Nephron (organoid): ENCODE results near the gene DOCK9.

Experiments used
- H3K27ac Mint-ChIP-seq, 3 experiments: 2 replicates each; pipeline ENCODE4 v1.8.0; 2020; ENCODE audit warnings: mixed read lengths in 3 of 3, mild to moderate bottlenecking in 2 of 3, moderate library complexity in 1 of 3
- H3K27me3 Mint-ChIP-seq: 2 replicates; pipeline ENCODE4 v1.8.0; 2021; ENCODE audit warnings: low read depth, mild to moderate bottlenecking, moderate library complexity, mixed read lengths
- H3K36me3 Mint-ChIP-seq: 2 replicates; pipeline ENCODE4 v1.8.0; 2020; ENCODE audit warnings: low read depth, mixed read lengths
- H3K4me1 Mint-ChIP-seq: 2 replicates; pipeline ENCODE4 v1.8.0; 2020; ENCODE audit warnings: mixed read lengths
- H3K4me3 Mint-ChIP-seq, 3 experiments: 2 replicates each; pipeline ENCODE4 v1.8.0; 2020; ENCODE audit warnings: mild to moderate bottlenecking in 3 of 3, mixed read lengths in 3 of 3, moderate library complexity in 2 of 3
- H3K9me3 Mint-ChIP-seq: 2 replicates; pipeline ENCODE4 v1.8.0; 2020; ENCODE audit warnings: mixed read lengths
- CTCF ChIP-seq, 3 experiments: fragments of 200-600 bp; sonication (generic); IDR thresholded peaks; one replicate each; pipeline ENCODE4 v1.5.0; 2021; ENCODE audit warnings: antibody characterized with exemption in 3 of 3; ENCODE audit not compliant: unreplicated experiment in 3 of 3

The DOCK9 gene

GRCh38 chr13:98979012-98979660 lies 1.3 kb upstream of the DOCK9 start:
- peak overlapping the region; percentile 4 to 90 (median 71) for H3K27ac Mint-ChIP-seq
- H3K27me3 Mint-ChIP-seq = peaks cover 6% of the 10 kb centered on the region
- no peaks in the 10 kb centered on the region for H3K36me3 Mint-ChIP-seq
- TF ChIP-seq CTCF (IDR thresholded peaks at IDR 0.05; ENCODE audit: unreplicated experiment in 3 of 3) = no peak
- no peak overlapping the region for H3K4me3 Mint-ChIP-seq
- H3K4me1 Mint-ChIP-seq = peaks cover 55% of the 10 kb centered on the region
- H3K9me3 Mint-ChIP-seq = no peaks in the 10 kb centered on the region

DNA sequence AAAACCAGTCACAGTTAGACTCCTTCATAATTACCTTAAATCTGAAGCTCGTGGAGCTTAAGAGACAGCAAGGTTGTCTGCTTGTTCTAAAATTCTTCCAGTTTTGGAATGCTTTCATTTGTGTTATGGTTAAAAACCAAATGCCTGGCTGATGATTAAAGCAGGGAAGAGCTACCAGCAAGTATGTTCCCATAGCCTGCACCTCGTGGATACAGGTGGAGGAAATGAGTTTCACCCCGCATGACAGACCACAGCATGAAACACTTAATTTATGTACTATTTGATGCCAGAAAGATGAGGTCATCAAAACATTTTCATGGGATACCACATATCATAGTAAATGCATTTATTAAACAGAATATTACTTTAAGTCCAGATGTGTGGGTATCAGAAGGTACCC lies 416 bp upstream of the DOCK9 start:
- Mint-ChIP-seq H3K9me3 (no peaks in the 10 kb centered on the region), H3K36me3 (no peaks in the 10 kb centered on the region), H3K27me3 (peaks cover 6% of the 10 kb centered on the region), H3K4me1 (peaks cover 58% of the 10 kb centered on the region), H3K4me3 (peak overlapping the region in 2 of 3 experiments; percentile 16 to 89), H3K27ac (peak overlapping the region; percentile 71 to 92 (median 90))
- no peak for TF ChIP-seq CTCF (IDR thresholded peaks at IDR 0.05; ENCODE audit: unreplicated experiment in 3 of 3)

DNA sequence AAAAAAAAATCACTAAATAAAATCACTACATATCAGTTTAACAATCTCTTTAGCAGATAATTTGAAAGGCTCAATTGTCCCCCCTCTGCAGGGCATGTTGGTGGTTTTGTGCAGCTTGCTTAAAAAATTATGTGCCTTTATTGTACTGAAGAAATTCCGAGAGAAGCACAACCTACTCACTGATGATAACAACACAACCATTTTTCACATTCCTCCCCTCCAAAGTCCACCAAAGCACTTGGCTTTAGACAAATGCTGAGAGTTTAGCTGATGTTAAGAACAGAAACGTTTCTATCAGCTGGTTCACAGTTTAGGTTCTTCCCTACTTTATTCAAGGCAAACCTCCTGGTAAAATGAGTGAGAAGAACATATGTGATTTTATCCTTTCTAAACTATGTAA lies 923 bp downstream of the DOCK9 start:
- Mint-ChIP-seq H3K9me3 (no peaks in the 10 kb centered on the region), H3K27me3 (peaks cover 6% of the 10 kb centered on the region), H3K27ac (peak overlapping the region; percentile 71 to 92 (median 90)), H3K4me1 (peaks cover 58% of the 10 kb centered on the region), H3K36me3 (no peaks in the 10 kb centered on the region), H3K4me3 (peak overlapping the region in 2 of 3 experiments; percentile 80 to 89)
- no peak for TF ChIP-seq CTCF (IDR thresholded peaks at IDR 0.05; ENCODE audit: unreplicated experiment in 3 of 3)

- Mint-ChIP-seq H3K4me1 (peaks cover 58% of the 10 kb centered on the region), H3K27ac (peak overlapping the region; percentile 86 to 92 (median 90)), H3K36me3 (no peaks in the 10 kb centered on the region), H3K27me3 (peaks cover 10% of the 10 kb centered on the region), H3K4me3 (peak overlapping the region; percentile 44 to 89 (median 63)), H3K9me3 (no peaks in the 10 kb centered on the region)
- TF ChIP-seq CTCF (IDR thresholded peaks at IDR 0.05; ENCODE audit: unreplicated experiment in 3 of 3) = no peak
Measured at GRCh38 chr13:98976338-98976737, 1.5 kb downstream of the DOCK9 start.

DNA sequence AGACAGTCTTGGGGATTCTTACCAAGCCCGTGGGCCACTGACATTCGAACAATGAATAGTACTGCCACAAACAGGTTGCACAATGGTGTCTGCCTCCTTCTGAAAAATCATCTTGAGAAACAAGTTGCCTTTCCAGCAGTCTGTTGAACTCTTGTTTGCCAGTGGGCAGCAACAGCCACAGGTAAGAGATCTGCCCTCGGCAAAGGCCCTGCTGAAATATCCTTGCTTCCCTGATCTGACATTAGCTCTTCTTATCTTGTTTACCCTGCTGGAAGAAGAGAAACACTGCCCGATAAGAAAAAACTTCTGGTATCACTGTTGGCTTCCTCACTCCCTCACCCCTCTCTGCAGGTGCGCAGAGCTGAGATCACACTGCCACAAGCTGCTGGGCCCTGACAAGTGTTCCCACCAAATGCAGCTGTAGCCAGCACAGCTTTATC lies 2.0 kb downstream of the DOCK9 start:
- no peak for TF ChIP-seq CTCF (IDR thresholded peaks at IDR 0.05; ENCODE audit: unreplicated experiment in 3 of 3)
- H3K27ac Mint-ChIP-seq = peak overlapping the region; percentile 86 to 92 (median 90)
- peaks cover 12% of the 10 kb centered on the region for H3K27me3 Mint-ChIP-seq
- H3K36me3 Mint-ChIP-seq = no peaks in the 10 kb centered on the region
- peak overlapping the region in 2 of 3 experiments; percentile 63 to 89 for H3K4me3 Mint-ChIP-seq
- H3K9me3 Mint-ChIP-seq = no peaks in the 10 kb centered on the region
- H3K4me1 Mint-ChIP-seq = peaks cover 58% of the 10 kb centered on the region

GRCh38 chr13:98974053-98974452 lies 3.8 kb downstream of the DOCK9 start:
- H3K27me3 Mint-ChIP-seq = peaks cover 14% of the 10 kb centered on the region
- H3K36me3 Mint-ChIP-seq = no peaks in the 10 kb centered on the region
- no peak overlapping the region for H3K4me3 Mint-ChIP-seq
- no peak for TF ChIP-seq CTCF (IDR thresholded peaks at IDR 0.05; ENCODE audit: unreplicated experiment in 3 of 3)
- peaks cover 69% of the 10 kb centered on the region for H3K4me1 Mint-ChIP-seq
- H3K27ac Mint-ChIP-seq = no peak overlapping the region
- H3K9me3 Mint-ChIP-seq = no peaks in the 10 kb centered on the region
